Placental pericyte (primary cell): Measurements from ENCODE around the gene CD99. TPM values are rescaled to one million over a fixed set of nuclear protein-coding genes. Genes with fewer than 3 reads are reported as not detected.

Source experiments
- total RNA-seq: library from RNA; depleted of rRNA; stranded (reverse); fragments of >200 nt; gene quantifications from 2 replicates; pipeline ENCODE4 v1.2.3, GENCODE V29; 2012

CD99 gene
- total RNA-seq, result 218 and 564 TPM in 2 replicates

GRCh38 chrX:2690856-2691542 is at the start of gene CD99:
Gene CD99 (plus strand): TSS chrX:2691295. CDS start chrX:2691361, 66 bp downstream.

GRCh38 chrX:2751874-2752300 is 60.8 kb downstream of the CD99 start, which contains the start of gene XG:
Gene XG (plus strand): TSS chrX:2752040. CDS start chrX:2752275, 235 bp downstream.

Other genes with a start within 250 kb of the CD99 start
- gene DHRSX, start 190.3 kb upstream of the CD99 start, total RNA-seq, result 27.6 and 46.6 TPM in 2 replicates
- gene ZBED1, start 190.3 kb upstream of the CD99 start, total RNA-seq, result 32.2 and 53.7 TPM in 2 replicates
- gene XG, start 60.7 kb downstream of the CD99 start, total RNA-seq, result 0.57 and 0.88 TPM in 2 replicates
- gene GYG2, start 137.6 kb downstream of the CD99 start, total RNA-seq, result 4.2 and 18.2 TPM in 2 replicates
- gene ARSD, start 238.0 kb downstream of the CD99 start, total RNA-seq, result 14.5 and 20.1 TPM in 2 replicates